ENCODE measurements around the gene MAGEF1.

DNA sequence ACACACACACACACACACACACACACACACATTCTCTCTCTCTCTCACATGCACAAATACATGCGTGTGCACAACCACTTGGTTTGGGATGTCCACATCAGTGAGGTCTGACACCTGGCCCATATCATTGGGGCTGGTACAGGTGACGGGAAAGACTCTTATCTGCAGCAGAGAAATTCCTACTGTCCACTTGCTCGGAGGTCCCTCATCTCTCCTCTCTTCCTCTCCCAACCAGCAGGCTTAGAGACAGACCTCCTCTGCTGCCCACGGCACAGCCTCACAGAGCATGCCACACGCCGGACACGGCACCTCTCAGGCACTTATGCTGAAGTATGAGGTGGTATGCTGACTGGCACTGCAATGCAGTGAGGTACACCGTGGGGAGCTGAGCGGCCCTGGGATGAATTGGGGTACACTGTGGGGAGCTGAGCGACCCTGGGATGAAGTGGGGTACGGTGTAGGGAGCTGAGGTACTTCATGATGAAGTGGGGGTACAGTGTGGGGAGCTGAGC lies 41.7 kb downstream of the MAGEF1 start:
- TF ChIP-seq, protein P1, sequence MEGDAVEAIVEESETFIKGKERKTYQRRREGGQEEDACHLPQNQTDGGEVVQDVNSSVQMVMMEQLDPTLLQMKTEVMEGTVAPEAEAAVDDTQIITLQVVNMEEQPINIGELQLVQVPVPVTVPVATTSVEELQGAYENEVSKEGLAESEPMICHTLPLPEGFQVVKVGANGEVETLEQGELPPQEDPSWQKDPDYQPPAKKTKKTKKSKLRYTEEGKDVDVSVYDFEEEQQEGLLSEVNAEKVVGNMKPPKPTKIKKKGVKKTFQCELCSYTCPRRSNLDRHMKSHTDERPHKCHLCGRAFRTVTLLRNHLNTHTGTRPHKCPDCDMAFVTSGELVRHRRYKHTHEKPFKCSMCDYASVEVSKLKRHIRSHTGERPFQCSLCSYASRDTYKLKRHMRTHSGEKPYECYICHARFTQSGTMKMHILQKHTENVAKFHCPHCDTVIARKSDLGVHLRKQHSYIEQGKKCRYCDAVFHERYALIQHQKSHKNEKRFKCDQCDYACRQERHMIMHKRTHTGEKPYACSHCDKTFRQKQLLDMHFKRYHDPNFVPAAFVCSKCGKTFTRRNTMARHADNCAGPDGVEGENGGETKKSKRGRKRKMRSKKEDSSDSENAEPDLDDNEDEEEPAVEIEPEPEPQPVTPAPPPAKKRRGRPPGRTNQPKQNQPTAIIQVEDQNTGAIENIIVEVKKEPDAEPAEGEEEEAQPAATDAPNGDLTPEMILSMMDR (IDR thresholded peaks at IDR 0.05), result no peak
- no peak for TF ChIP-seq EP300 (IDR thresholded peaks at IDR 0.05)
- no peak for TF ChIP-seq POLR2A (IDR thresholded peaks at IDR 0.05)
